Small intestine (tissue), 7 donors: Measurements from ENCODE around the gene CYP19A1. TPM values are rescaled to one million over a fixed set of nuclear protein-coding genes. Genes with fewer than 3 reads are reported as not detected.

Experiments used
- DNase-seq, 2 donors: peaks; one replicate each; pipeline versions ENCODE4 v3.0.0 to v3.0.0-alpha.2; 2013
- FAIRE-seq: peaks from 2 replicates; lab custom pipeline; 2012; peaks lifted over from hg19 to GRCh38; lab: Jason Lieb, UNC
- H3K27ac ChIP-seq, 3 donors: one replicate each; pipeline ENCODE4 v1.5.1; 2013; ENCODE audit warnings: low read length in 2 of 3, mild to moderate bottlenecking in 2 of 3, control low read depth in 1 of 3, inconsistent platforms in 1 of 3, low read depth in 1 of 3, moderate library complexity in 1 of 3
- H3K27me3 ChIP-seq, 3 donors: one replicate each; pipeline ENCODE4 v1.6.1; 2013; ENCODE audit warnings: low read length in 3 of 3, inconsistent platforms in 1 of 3; ENCODE audit not compliant: control insufficient read depth in 3 of 3, insufficient read depth in 3 of 3
- H3K36me3 ChIP-seq, 3 donors: one replicate each; pipeline ENCODE4 v1.6.1; 2013; ENCODE audit warnings: low read length in 3 of 3, inconsistent platforms in 1 of 3, low read depth in 1 of 3, mild to moderate bottlenecking in 1 of 3, moderate library complexity in 1 of 3; ENCODE audit not compliant: control insufficient read depth in 3 of 3, insufficient read depth in 2 of 3
- H3K4me1 ChIP-seq, 3 donors: one replicate each; pipeline ENCODE4 v1.6.1; 2013; ENCODE audit warnings: low read length in 2 of 3, inconsistent platforms in 1 of 3, low read depth in 1 of 3, mild to moderate bottlenecking in 1 of 3, moderate library complexity in 1 of 3; ENCODE audit not compliant: control insufficient read depth in 3 of 3, insufficient read depth in 2 of 3
- H3K4me3 ChIP-seq, 3 donors: one replicate each; pipeline ENCODE4 v1.5.1; 2013; ENCODE audit warnings: low read length in 3 of 3, control low read depth in 1 of 3, inconsistent platforms in 1 of 3, low read depth in 1 of 3, mild to moderate bottlenecking in 1 of 3, moderate library complexity in 1 of 3
- H3K9me3 ChIP-seq, 2 donors: one replicate each; pipeline ENCODE4 v1.6.1; 2013; ENCODE audit warnings: low read depth in 1 of 2, low read length in 1 of 2; ENCODE audit not compliant: control insufficient read depth in 2 of 2, insufficient read depth in 1 of 2
- WGBS, 3 donors: extraction: QIAGEN DNeasy Blood & Tissue Kit; methylation state at CpG; one replicate each; pipeline ENCODE4 v1.1.7; 2013; 5-methylcytosine and 5-hydroxymethylcytosine counted together
- polyA plus RNA-seq, 4 donors: library from polyadenylated mRNA; stranded (reverse) in 3 of 4; unstranded in 1 of 4; fragments of 200-250 nt in 3 of 4; fragments of 120-200 nt in 1 of 4; gene quantifications; one replicate each; pipeline versions ENCODE4 v1.2.1 to v1.2.3, GENCODE V29; 2013
- donor health status: healthy with polysubstance abuse.
- donor health status: control.
- donor health status: control.
- donor health status: Bipolar disorder and iron deficiency.
- donor health status: healthy.

The CYP19A1 gene
- polyA plus RNA-seq, 4 donors = 0.33 to 2.0 TPM; not detected in 2

DNA sequence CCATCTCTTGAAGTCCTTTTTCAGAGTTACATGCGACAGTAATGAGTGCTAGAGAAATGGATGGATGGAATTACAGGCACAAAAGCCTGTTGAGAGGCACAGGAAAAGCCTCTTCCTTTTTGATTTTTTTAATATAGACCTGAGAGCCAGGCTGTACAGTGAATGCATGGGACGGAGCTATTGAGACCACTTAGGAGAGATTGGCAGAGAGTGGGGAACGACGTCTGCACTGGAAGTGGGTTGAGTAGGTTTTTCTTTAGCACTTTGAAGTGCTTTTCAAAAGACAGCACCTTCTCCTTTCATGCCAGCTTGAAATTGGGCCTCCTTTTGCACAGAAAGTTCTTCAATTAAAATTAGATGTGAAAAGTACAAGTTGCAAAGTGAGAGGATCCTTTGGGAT is 40.0 kb upstream of the CYP19A1 start:
- Histone ChIP-seq H3K27me3 (peaks cover 0 to 4% (median 0%) of the 10 kb centered on the region in 3 donors), H3K27ac (no peak overlapping the region), H3K4me3 (no peak overlapping the region), H3K4me1 (no peaks in the 10 kb centered on the region), H3K9me3 (no peaks in the 10 kb centered on the region), H3K36me3 (no peaks in the 10 kb centered on the region)
- FAIRE-seq (no peak), DNase-seq (no peak)
- WGBS, 3 donors = 78 to 90% (median 83%) methylated on average over 4 of the region's 4 CpGs

DNA sequence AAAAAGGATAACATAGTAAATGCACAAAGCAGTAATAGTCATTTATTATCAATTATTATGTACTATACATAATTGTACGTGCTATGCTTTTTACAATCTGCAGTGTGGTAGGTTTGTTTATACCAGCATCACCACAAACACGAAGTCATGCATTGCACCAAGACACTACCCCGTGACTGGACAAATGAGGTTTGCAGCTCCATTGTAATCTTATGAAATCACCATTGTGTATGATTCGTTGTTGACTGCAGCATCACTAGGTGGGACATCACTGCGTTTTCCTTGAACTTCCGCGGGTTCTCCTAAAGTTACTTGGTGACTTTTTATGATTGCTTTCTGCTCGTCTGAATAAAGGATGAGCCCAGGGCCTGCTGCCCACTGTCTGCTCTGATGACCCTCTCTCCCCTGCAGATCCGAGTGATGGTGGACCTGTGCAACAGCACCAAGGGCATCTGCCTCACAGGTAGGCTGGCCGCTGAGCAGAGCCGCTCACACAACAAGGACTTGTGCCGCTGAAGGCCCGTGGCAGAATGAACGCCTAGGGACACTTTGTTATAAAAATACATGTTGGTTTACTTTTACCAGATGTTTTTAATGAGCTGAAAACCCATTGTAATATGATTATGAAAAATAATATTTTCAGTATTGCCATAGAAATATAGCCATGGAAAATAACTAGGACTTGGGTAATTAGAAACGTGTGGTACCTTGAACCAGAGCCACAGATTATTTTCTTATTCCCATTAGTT is 38.8 kb upstream of the CYP19A1 start:
- Histone ChIP-seq H3K9me3 (no peaks in the 10 kb centered on the region), H3K27ac (no peak overlapping the region), H3K27me3 (no peaks in the 10 kb centered on the region), H3K36me3 (no peaks in the 10 kb centered on the region), H3K4me1 (no peaks in the 10 kb centered on the region), H3K4me3 (no peak overlapping the region)
- FAIRE-seq (no peak), DNase-seq (no peak)
- 84 to 91% (median 90%) methylated on average over 15 of the region's 15 CpGs for WGBS, 3 donors

DNA sequence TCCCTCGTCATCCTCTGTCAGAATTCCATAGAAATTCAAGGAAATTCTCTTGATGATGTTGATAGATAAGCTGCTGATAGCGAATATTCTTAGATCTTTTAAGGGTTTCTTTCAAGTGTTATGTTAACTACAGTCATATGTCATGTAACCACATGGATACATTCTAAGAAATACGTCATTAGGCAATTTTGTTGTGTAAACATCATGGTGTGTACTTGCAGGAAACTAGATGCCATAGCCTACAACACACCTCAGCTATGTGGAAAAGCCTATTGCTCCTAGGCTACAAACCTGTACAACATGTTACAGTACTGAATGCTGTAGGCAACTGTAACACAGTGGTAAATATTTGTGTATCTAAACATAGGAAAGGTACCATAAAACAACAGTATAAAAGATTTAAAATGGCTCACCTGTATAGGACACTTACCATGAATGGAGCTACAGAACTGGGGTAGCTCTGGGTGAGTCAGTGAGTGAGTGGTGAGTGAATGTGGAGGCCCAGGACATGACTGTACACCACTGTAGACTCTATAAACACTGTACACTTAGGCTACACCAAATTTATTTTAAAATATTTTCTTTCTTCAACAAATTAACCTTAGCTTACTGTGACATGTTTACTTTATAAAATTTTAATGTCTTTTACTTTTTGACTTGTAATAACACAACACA is 37.7 kb upstream of the CYP19A1 start:
- no peaks in the 10 kb centered on the region for H3K4me1 ChIP-seq
- H3K9me3 ChIP-seq = no peaks in the 10 kb centered on the region
- FAIRE-seq (no peak), DNase-seq (no peak)
- no peak overlapping the region for H3K4me3 ChIP-seq
- no peaks in the 10 kb centered on the region for H3K36me3 ChIP-seq
- no peaks in the 10 kb centered on the region for H3K27me3 ChIP-seq
- H3K27ac ChIP-seq = no peak overlapping the region
- WGBS, 3 donors = 56 to 80% (median 60%) methylated on average over 3 of the region's 3 CpGs

DNA sequence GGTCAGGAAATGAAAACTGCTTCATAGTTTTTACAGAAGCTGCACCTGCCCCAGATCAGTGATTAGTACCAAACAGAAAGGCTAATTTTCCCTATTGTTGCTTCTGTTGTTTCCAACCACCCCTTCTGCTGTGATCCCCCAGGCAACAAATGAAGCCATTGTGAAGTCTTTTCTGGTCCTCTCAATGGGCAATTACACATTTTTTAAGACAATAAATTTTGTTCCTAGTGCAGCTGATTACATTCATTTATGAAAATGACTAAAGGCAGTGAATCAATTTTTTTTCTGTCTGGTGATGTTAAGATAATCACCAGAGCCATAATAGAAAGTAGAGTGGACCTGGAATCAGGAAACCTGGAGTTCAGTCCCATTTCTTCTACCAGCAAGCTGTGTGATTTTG is 35.7 kb upstream of the CYP19A1 start:
- Histone ChIP-seq H3K27ac (no peak overlapping the region), H3K36me3 (no peaks in the 10 kb centered on the region), H3K9me3 (no peaks in the 10 kb centered on the region), H3K27me3 (no peaks in the 10 kb centered on the region), H3K4me3 (no peak overlapping the region), H3K4me1 (no peaks in the 10 kb centered on the region)
- no peak for FAIRE-seq
- no peak for DNase-seq

GRCh38 chr15:51371266-51371665 is 32.9 kb upstream of the CYP19A1 start:
- H3K27me3 ChIP-seq = no peaks in the 10 kb centered on the region
- no peaks in the 10 kb centered on the region for H3K36me3 ChIP-seq
- peaks cover 0 to 3% (median 0%) of the 10 kb centered on the region in 3 donors for H3K4me1 ChIP-seq
- DNase-seq (no peak), FAIRE-seq (no peak)
- WGBS, 3 donors = 70 to 90% (median 76%) methylated on average over 1 of the region's 1 CpG
- no peak overlapping the region for H3K27ac ChIP-seq
- no peaks in the 10 kb centered on the region for H3K9me3 ChIP-seq
- H3K4me3 ChIP-seq = no peak overlapping the region

DNA sequence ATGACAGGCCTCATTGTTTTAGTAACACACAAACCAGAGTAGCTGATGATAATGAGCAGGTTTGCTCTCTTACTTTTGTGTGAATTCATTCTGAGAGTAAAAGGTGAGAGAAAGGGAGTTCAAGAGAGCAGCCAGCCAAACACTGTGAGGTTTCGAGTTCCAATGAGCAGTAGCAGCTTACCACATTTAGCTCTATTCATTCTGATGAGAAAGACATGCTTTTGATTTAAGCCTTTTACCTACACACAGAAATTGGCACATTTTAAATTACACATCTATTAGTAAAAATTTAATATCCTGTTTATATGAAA is 31.0 kb upstream of the CYP19A1 start:
- WGBS, 3 donors = 83 to 91% (median 90%) methylated on average over 1 of the region's 1 CpG
- FAIRE-seq (no peak), DNase-seq (no peak)
- H3K9me3 ChIP-seq = no peaks in the 10 kb centered on the region
- H3K36me3 ChIP-seq = no peaks in the 10 kb centered on the region
- H3K4me3 ChIP-seq = no peak overlapping the region
- peaks cover 0 to 3% (median 0%) of the 10 kb centered on the region in 3 donors for H3K4me1 ChIP-seq
- H3K27me3 ChIP-seq = no peaks in the 10 kb centered on the region
- H3K27ac ChIP-seq = no peak overlapping the region

GRCh38 chr15:51368751-51369450 is 30.5 kb upstream of the CYP19A1 start:
- 65 to 73% (median 69%) methylated on average over 3 of the region's 3 CpGs for WGBS, 3 donors
- no peak for FAIRE-seq

GRCh38 chr15:51368307-51368706 is 29.9 kb upstream of the CYP19A1 start:
- Histone ChIP-seq H3K27me3 (no peaks in the 10 kb centered on the region), H3K4me3 (no peak overlapping the region), H3K27ac (no peak overlapping the region), H3K9me3 (no peaks in the 10 kb centered on the region), H3K4me1 (peaks cover 0 to 3% (median 0%) of the 10 kb centered on the region in 3 donors), H3K36me3 (no peaks in the 10 kb centered on the region)
- FAIRE-seq (no peak), DNase-seq (no peak)
- 76 to 84% (median 76%) methylated on average over 6 of the region's 6 CpGs for WGBS, 3 donors

More at GRCh38 chr15:51368751-51369450, 30.5 kb upstream of the CYP19A1 start:
- peaks cover 0 to 3% (median 0%) of the 10 kb centered on the region in 3 donors for H3K4me1 ChIP-seq
- H3K27ac ChIP-seq = no peak overlapping the region
- no peak overlapping the region for H3K4me3 ChIP-seq
- DNase-seq = no peak
- H3K36me3 ChIP-seq = no peaks in the 10 kb centered on the region
- H3K9me3 ChIP-seq = no peaks in the 10 kb centered on the region
- no peaks in the 10 kb centered on the region for H3K27me3 ChIP-seq
